Esophagus (tissue), 2 donors: ENCODE data around the gene RRP1B. TPM values are rescaled to one million over a fixed set of nuclear protein-coding genes. Genes with fewer than 3 reads are reported as not detected.
"Not testable (repeated sequence)": the region's sequence is repeated elsewhere in the genome, so short reads cannot be mapped to it uniquely, and the experiment has no call there.

Experiments used
- H3K27ac ChIP-seq, 2 donors: one replicate each; pipeline ENCODE4 v1.5.1; 2013; ENCODE audit warnings: low read depth in 2 of 2, mild to moderate bottlenecking in 2 of 2, inconsistent platforms in 1 of 2, low read length in 1 of 2, moderate library complexity in 1 of 2
- H3K27me3 ChIP-seq, 2 donors: one replicate each; pipeline ENCODE4 v1.6.1; 2013; ENCODE audit warnings: low read length in 2 of 2, control low read depth in 1 of 2, mild to moderate bottlenecking in 1 of 2; ENCODE audit not compliant: insufficient read depth in 2 of 2, control insufficient read depth in 1 of 2
- H3K36me3 ChIP-seq, 2 donors: one replicate each; pipeline ENCODE4 v1.6.1; 2013; ENCODE audit warnings: low read length in 1 of 2; ENCODE audit not compliant: control insufficient read depth in 2 of 2, insufficient read depth in 2 of 2
- H3K4me1 ChIP-seq, 2 donors: one replicate each; pipeline ENCODE4 v1.6.1; 2013; ENCODE audit warnings: low read length in 1 of 2; ENCODE audit not compliant: control insufficient read depth in 2 of 2, insufficient read depth in 2 of 2
- H3K4me3 ChIP-seq, 2 donors: one replicate each; pipeline ENCODE4 v1.5.1; 2013; ENCODE audit warnings: low read length in 2 of 2, mild to moderate bottlenecking in 2 of 2, low read depth in 1 of 2, moderate library complexity in 1 of 2
- H3K9me3 ChIP-seq, 2 donors: one replicate each; pipeline ENCODE4 v1.6.1; 2013; ENCODE audit warnings: mild to moderate bottlenecking in 2 of 2, low read depth in 1 of 2, low read length in 1 of 2, moderate library complexity in 1 of 2; ENCODE audit not compliant: control insufficient read depth in 2 of 2, insufficient read depth in 1 of 2
- WGBS, 2 donors: extraction: QIAGEN DNeasy Blood & Tissue Kit; methylation state at CpG; one replicate each; pipeline ENCODE4 v1.1.7; 2013; 5-methylcytosine and 5-hydroxymethylcytosine counted together
- polyA plus RNA-seq, 2 donors: library from polyadenylated mRNA; stranded (reverse); fragments of 200-250 nt; gene quantifications; one replicate each; pipeline ENCODE4 v1.2.3, GENCODE V29; 2013
- donor health status: healthy with polysubstance abuse.
- donor health status: Bipolar disorder and iron deficiency.

Gene RRP1B
- polyA plus RNA-seq, 2 donors: 5.6 to 6.6 TPM

DNA sequence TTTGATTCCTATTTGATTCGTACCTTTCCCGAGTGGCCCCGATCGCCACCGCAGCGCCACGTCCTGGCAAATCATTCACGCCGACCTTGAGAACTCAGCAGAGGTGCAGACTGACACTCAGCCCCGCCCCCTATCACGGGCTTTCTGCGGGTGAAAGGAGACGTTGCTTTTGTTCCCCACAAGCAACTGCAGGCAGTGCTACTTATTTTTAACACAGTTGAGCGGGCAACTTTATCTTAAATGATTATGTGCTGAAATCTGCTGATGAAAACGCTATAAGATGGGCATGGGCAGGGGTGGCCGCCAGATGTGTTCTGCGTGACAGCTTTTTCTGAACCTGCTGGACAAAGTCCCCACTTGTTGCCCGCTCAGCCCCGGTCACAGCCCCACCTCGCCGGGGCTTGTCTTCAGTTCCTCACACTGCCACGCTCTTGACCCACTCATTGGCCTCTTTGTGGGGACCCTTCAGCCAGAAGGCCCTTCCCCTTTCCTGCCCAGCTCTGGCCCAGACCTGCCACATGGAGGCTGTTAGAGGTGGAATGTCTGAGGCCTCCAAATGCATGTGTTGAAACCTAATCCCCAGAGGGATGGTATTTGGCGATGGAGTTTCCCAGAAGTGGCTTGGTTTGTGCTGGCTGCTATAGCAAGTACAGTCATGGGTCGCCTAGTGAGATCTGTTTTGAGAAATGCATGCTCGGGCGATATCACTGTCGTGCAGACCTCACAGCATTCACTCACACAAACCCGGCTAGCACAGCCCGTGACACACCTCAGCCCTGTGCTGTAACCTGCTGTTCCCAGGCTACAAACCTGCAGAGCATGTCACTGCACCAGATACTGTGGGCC lies 43.9 kb downstream of the RRP1B start:
- 38 to 39% methylated on average over 29 of the region's 29 CpGs for WGBS, 2 donors
- Histone ChIP-seq H3K27me3 (no peaks in the 10 kb centered on the region), H3K4me1 (peaks cover 2 to 10% of the 10 kb centered on the region in 2 donors), H3K9me3 (no peaks in the 10 kb centered on the region), H3K36me3 (no peaks in the 10 kb centered on the region), H3K27ac (no peak overlapping the region), H3K4me3 (peak overlapping the region in 1 of 2 donors; percentile 2)

- Histone ChIP-seq H3K36me3 (no peaks in the 10 kb centered on the region), H3K9me3 (no peaks in the 10 kb centered on the region), H3K27ac (no peak overlapping the region), H3K4me1 (peaks cover 0 to 5% of the 10 kb centered on the region in 2 donors), H3K27me3 (no peaks in the 10 kb centered on the region), H3K4me3 (no peak overlapping the region)
- 94 to 95% methylated on average over 8 to 9 of the region's 9 CpGs for WGBS, 2 donors
Observed at GRCh38 chr21:43707462-43707861, 48.1 kb downstream of the RRP1B start.

GRCh38 chr21:43708745-43709381 lies 49.5 kb downstream of the RRP1B start:
- Histone ChIP-seq H3K9me3 (no peaks in the 10 kb centered on the region), H3K4me1 (no peaks in the 10 kb centered on the region)
- 92 to 94% methylated on average over 13 of the region's 13 CpGs for WGBS, 2 donors

DNA sequence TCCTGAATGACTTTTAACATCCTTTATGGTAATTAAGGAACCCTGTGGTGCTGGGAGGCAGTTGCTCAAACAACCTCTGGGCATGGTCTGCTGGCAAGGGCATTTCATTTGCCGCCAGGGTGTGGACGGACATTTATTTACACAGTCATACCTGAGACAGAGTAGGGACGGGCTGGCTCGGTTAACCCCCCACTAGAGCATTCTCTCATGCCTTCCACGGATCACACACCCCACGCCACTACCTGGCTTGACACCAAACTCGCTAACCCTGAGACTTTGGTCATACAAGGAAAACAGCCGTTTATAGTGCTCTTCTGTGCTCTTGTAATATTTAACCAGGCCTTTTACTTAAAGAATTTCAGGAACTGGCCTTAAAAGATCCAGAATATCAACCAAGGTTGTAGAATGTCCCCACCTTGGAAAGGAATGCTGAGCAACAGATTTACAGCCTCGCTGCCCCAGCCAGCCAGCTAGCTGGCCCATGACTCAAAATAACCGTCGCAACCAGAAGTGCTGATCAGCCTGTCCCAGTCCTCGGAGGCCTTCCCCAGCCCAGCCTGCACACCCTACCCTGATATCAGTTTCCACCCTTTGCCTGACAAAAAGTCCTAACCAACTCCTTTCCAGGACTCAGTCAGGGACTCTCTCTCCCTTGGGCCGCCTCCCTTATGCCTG lies 53.0 kb downstream of the RRP1B start:
- Histone ChIP-seq H3K4me1 (no peaks in the 10 kb centered on the region), H3K27ac (peak overlapping the region; percentile 93 to 94), H3K27me3 (no peaks in the 10 kb centered on the region), H3K9me3 (no peaks in the 10 kb centered on the region), H3K36me3 (no peaks in the 10 kb centered on the region), H3K4me3 (peak overlapping the region in 1 of 2 donors; percentile 30)
- 47 to 57% methylated on average over 13 of the region's 13 CpGs for WGBS, 2 donors

More at GRCh38 chr21:43708745-43709381, 49.5 kb downstream of the RRP1B start:
- no peaks in the 10 kb centered on the region for H3K36me3 ChIP-seq
- no peaks in the 10 kb centered on the region for H3K27me3 ChIP-seq
- H3K4me3 ChIP-seq: no peak overlapping the region
- no peak overlapping the region for H3K27ac ChIP-seq

GRCh38 chr21:43713123-43713522 lies 53.8 kb downstream of the RRP1B start:
- not testable (repeated sequence) for H3K27me3 ChIP-seq, H3K4me1 ChIP-seq, H3K4me3 ChIP-seq, H3K36me3 ChIP-seq, H3K9me3 ChIP-seq
- WGBS, 2 donors: 85 to 94% methylated on average over 6 of the region's 6 CpGs
- peak overlapping the region; percentile 93 to 94 for H3K27ac ChIP-seq

- Histone ChIP-seq H3K27ac (no peak overlapping the region), H3K4me1 (peaks cover 9 to 19% of the 10 kb centered on the region in 2 donors), H3K9me3 (no peaks in the 10 kb centered on the region), H3K36me3 (peaks cover 0 to 2% of the 10 kb centered on the region in 2 donors), H3K27me3 (no peaks in the 10 kb centered on the region), H3K4me3 (no peak overlapping the region)
- WGBS, 2 donors: 70 to 77% methylated on average over 12 of the region's 12 CpGs
Observed at GRCh38 chr21:43716376-43717165, 57.2 kb downstream of the RRP1B start.

DNA sequence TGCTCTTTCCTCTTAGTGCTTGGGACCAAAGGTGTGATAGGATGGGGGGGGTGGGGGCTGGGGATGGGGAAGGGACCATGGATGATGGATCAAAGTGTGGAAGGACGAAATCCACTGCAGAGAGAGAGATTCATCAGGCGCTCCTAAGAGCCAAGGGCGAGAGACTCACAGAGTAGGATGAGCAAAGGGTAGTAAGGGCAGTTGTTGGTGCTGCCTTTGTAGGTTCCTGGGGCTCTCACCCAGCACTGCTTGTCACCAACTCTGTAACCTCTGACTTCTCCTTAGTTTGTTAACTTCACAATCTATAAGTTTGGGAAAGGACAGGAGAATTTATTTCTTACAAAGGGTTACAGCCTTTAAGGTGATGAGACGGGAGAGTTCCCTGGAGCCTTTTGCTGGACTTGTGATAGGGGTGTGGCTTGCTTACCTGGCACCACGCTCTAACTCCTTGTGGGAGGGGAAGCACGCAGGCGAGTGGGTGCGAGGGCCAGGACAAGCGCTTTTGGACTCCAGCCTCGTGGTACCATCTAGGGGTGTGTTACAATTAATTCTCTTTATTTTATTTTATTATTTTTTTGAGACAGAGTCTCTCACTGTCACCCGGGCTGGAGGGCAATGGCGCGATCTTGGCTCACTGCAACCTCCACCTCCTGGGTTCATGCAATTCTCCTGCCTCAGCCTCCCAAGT lies 58.0 kb downstream of the RRP1B start:
- no peak overlapping the region for H3K4me3 ChIP-seq
- no peaks in the 10 kb centered on the region for H3K27me3 ChIP-seq
- peaks cover 0 to 2% of the 10 kb centered on the region in 2 donors for H3K36me3 ChIP-seq
- 70 to 71% methylated on average over 13 of the region's 13 CpGs for WGBS, 2 donors
- H3K9me3 ChIP-seq: no peaks in the 10 kb centered on the region
- peak overlapping the region in 1 of 2 donors; percentile 48 for H3K27ac ChIP-seq
- H3K4me1 ChIP-seq: peaks cover 13 to 26% of the 10 kb centered on the region in 2 donors

DNA sequence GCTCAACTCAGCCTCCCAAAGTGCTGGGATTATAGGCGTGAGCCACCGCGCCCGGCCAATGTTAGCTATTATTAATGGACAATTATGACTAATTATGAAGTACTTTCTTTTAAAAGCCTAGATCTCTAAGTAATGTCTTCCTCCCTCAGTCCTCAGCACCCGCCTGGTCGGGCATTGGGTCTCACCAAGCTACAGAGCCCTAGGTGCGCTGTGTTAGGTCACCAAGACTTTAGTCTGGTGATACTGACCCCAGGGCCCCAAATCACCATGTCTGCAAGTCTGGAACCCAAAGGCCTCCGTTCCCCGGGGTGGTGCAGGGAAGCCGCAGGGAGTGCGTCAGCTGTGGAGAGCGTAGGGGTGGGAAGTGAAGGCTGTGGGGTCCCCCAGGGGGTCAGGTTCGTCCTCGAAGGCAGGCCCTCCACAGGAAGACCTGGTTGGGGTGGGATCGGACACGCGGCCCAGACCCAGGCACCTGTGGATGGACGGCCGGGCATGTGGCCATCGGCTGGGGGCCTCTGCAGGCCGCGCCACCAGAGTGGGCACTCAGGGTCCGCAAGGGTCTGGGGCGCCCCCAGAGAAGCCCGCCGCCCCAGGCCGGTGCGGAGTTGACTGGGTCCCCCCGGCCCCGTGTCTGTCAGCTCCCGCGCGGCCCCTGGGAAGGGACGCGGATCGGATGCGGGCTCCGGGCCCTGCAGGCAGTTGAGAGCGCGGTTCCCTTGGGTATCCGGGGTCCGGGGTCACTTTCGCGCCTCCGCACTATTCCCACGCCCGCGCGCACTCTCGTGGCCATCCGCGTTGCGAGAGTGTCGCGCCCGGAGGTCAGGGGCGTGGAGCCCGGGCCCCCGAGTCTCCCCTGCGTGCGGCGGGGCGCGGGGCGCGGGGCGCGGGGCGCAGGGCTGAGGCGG lies 58.9 kb downstream of the RRP1B start:
- Histone ChIP-seq H3K36me3 (peaks cover 0 to 2% of the 10 kb centered on the region in 2 donors), H3K27ac (peak overlapping the region; percentile 58 to 94), H3K27me3 (no peaks in the 10 kb centered on the region), H3K4me1 (peaks cover 13 to 27% of the 10 kb centered on the region in 2 donors), H3K9me3 (no peaks in the 10 kb centered on the region), H3K4me3 (peak overlapping the region; percentile 82 to 93)
- WGBS, 2 donors: 27 to 29% methylated on average over 60 to 70 of the region's 70 CpGs
